ENCODE data around the gene GMPR2.

GRCh38 chr14:24252289-24253124, 19.8 kb downstream of the GMPR2 start:
- TF ChIP-seq EZH2 (IDR thresholded peaks at IDR 0.05; ENCODE audit: borderline replicate concordance, low read length) (no peak), CTCF (IDR thresholded peaks at IDR 0.05; ENCODE audit: low read length) (no peak)

Data from OCI-LY1 (cell line).